NB4 (cell line): ENCODE data around the gene CDC42EP1.

Experiments used
- CTCF ChIP-seq: IDR thresholded peaks from one replicate; pipeline ENCODE4 v1.5.1; 2012; ENCODE audit warnings: low read depth, low read length
- MAX ChIP-seq: IDR thresholded peaks from 2 replicates; pipeline ENCODE4 v1.6.1; 2011; ENCODE audit warnings: low read depth, low read length
- MYC ChIP-seq: IDR thresholded peaks from 2 replicates; pipeline ENCODE4 v1.6.1; 2011; ENCODE audit warnings: low read depth, low read length
- POLR2A ChIP-seq: IDR thresholded peaks from 2 replicates; pipeline ENCODE4 v1.6.1; 2011; ENCODE audit warnings: mild to moderate bottlenecking; ENCODE audit not compliant: insufficient read length; ENCODE audit errors: extremely low read depth

GRCh38 chr22:37607935-37608476 lies 47.7 kb downstream of the CDC42EP1 start:
- TF ChIP-seq CTCF, result no peak
- no peak for TF ChIP-seq POLR2A
- TF ChIP-seq MAX, result no peak; the same call in 1 of the 2 replicates
- TF ChIP-seq MYC, result no peak
